GM23248 (cell line): ENCODE data around the gene ALDH8A1. TPM values are rescaled to one million over a fixed set of nuclear protein-coding genes. Genes with fewer than 3 reads are reported as not detected.

ENCODE experiments used
- DNase-seq: peaks from one replicate; pipeline ENCODE4 v3.0.0-alpha.2; 2015
- H2AFZ ChIP-seq: fragments of 200-600 bp; sonication (generic); 2 replicates; pipeline ENCODE4 v1.6.1; 2016; ENCODE audit warnings: antibody characterized with exemption
- H3F3A ChIP-seq: fragments of 200-600 bp; sonication (generic); 2 replicates; pipeline ENCODE4 v1.6.1; 2016; ENCODE audit warnings: mild to moderate bottlenecking, antibody characterized with exemption, mixed run types; ENCODE audit not compliant: insufficient read depth
- H3K27ac ChIP-seq: fragments of 200-600 bp; sonication (generic); 2 replicates; pipeline ENCODE4 v1.5.1; 2016; ENCODE audit warnings: mild to moderate bottlenecking
- H3K27me3 ChIP-seq: fragments of 200-600 bp; sonication (generic); replicated peaks from 2 replicates; pipeline ENCODE4 v1.6.1; 2016; ENCODE audit warnings: mild to moderate bottlenecking; ENCODE audit not compliant: insufficient read depth
- H3K36me3 ChIP-seq: fragments of 200-600 bp; sonication (generic); 2 replicates; pipeline ENCODE4 v1.6.1; 2016; ENCODE audit warnings: low read depth, mild to moderate bottlenecking
- H3K4me1 ChIP-seq: fragments of 200-600 bp; sonication (generic); 2 replicates; pipeline ENCODE4 v1.6.1; 2016; ENCODE audit warnings: mild to moderate bottlenecking; ENCODE audit not compliant: insufficient read depth
- H3K4me2 ChIP-seq: fragments of 200-600 bp; sonication (generic); one replicate; pipeline ENCODE4 v1.6.1; 2016; ENCODE audit warnings: mild to moderate bottlenecking; ENCODE audit not compliant: unreplicated experiment
- H3K4me3 ChIP-seq: fragments of 200-600 bp; sonication (generic); 2 replicates; pipeline ENCODE4 v1.5.1; 2016; ENCODE audit warnings: mild to moderate bottlenecking
- H3K79me2 ChIP-seq: fragments of 200-600 bp; sonication (generic); 2 replicates; pipeline ENCODE4 v1.6.1; 2016; ENCODE audit warnings: mild to moderate bottlenecking; ENCODE audit not compliant: insufficient read depth
- H3K9ac ChIP-seq: fragments of 200-600 bp; sonication (generic); 2 replicates; pipeline ENCODE4 v1.6.1; 2016; ENCODE audit warnings: mild to moderate bottlenecking
- H3K9me2 ChIP-seq: fragments of 200-600 bp; sonication (generic); 2 replicates; pipeline ENCODE4 v1.6.1; 2016; ENCODE audit warnings: mixed run types, mild to moderate bottlenecking, moderate library complexity; ENCODE audit not compliant: insufficient read depth
- H3K9me3 ChIP-seq: fragments of 200-600 bp; sonication (generic); one replicate; pipeline ENCODE4 v1.6.1; 2017; ENCODE audit warnings: low read depth
- H4K20me1 ChIP-seq: fragments of 200-600 bp; sonication (generic); 2 replicates; pipeline ENCODE4 v1.6.0; 2016; ENCODE audit not compliant: insufficient read depth
- EZH2 ChIP-seq: fragments of 200-600 bp; sonication (generic); IDR thresholded peaks from 2 replicates; pipeline ENCODE4 v1.6.1; 2018; ENCODE audit warnings: antibody characterized with exemption, mild to moderate bottlenecking; ENCODE audit not compliant: insufficient read depth, poor library complexity, severe bottlenecking
- EZH2phosphoT487 ChIP-seq: fragments of 200-600 bp; sonication (generic); IDR thresholded peaks from 2 replicates; pipeline ENCODE4 v1.6.1; 2018; ENCODE audit warnings: antibody characterized with exemption, moderate library complexity, mild to moderate bottlenecking, low read depth; ENCODE audit not compliant: insufficient read depth
- WGBS, 2 experiments: methylation state at CpG; one replicate each; pipeline ENCODE4 v1.1.6; 2015 to 2017; ENCODE audit warnings: low lambda C conversion rate in 2 of 2, low coverage in 1 of 2; ENCODE audit errors: missing lambda C conversion rate in 2 of 2; 5-methylcytosine and 5-hydroxymethylcytosine counted together
- in situ Hi-C: fragments of 300-500 bp; cut with MboI; formaldehyde crosslinking; loops from 2 replicates; pipeline ENCODE4 v1.15.0; 2020
- polyA plus RNA-seq: library from polyadenylated mRNA; unstranded; fragments of >200 nt; fragmentation: Nextera tagmentation; extraction: Ambion mirVana; gene quantifications from 2 replicates; pipeline ENCODE4 v1.2.1, GENCODE V29; 2016
- total RNA-seq: library from RNA; depleted of rRNA; stranded (reverse); fragments of >200 nt; shearing (Covaris generic); gene quantifications from 2 replicates; pipeline ENCODE4 v1.2.3, GENCODE V29; 2014

ALDH8A1 gene
- total and polyA plus RNA-seq, 2 experiments from 2014 or later, result not detected

DNA sequence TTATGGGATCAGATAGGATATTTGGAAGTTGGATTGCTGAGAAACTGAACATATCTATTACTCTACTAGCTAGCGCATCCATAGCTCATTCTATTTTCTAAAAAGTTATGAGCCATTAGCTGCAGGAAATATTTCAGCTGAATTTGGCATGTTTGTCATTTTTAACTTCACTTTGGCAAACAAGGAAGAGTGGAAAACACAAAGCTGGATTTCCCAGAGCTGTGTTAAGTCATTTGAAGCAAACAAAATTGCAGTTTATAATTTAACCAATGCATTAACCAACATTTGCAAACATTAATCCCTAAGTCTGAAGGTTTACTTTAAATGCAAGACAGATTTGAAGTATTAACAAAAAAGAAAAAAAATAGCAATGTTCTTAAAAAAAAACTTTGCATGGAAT lies 1.2 kb downstream of the ALDH8A1 start:
- H3K27ac ChIP-seq, result no peak overlapping the region
- no peak overlapping the region for H3K9ac ChIP-seq
- no peak overlapping the region for H2AFZ ChIP-seq
- WGBS, 2 experiments, result 96 to 97% methylated on average over 1 of the region's 1 CpG
- no peak overlapping the region for H3K4me3 ChIP-seq
- H3K9me3 ChIP-seq, result no peaks in the 10 kb centered on the region
- H3K4me2 ChIP-seq, result no peak overlapping the region
- in situ Hi-C loops, result loop anchor here (10.0 kb wide), 1 partner anchor 794 kb away; no protein-coding TSS in a partner anchor
- H3K27me3 ChIP-seq, result no peaks in the 10 kb centered on the region
- no peaks in the 10 kb centered on the region for H4K20me1 ChIP-seq
- H3F3A ChIP-seq, result no peaks in the 10 kb centered on the region
- TF ChIP-seq EZH2, result no peak
- no peaks in the 10 kb centered on the region for H3K79me2 ChIP-seq
- no peak for DNase-seq
- no peaks in the 10 kb centered on the region for H3K36me3 ChIP-seq
- H3K4me1 ChIP-seq, result no peaks in the 10 kb centered on the region
- no peaks in the 10 kb centered on the region for H3K9me2 ChIP-seq

DNA sequence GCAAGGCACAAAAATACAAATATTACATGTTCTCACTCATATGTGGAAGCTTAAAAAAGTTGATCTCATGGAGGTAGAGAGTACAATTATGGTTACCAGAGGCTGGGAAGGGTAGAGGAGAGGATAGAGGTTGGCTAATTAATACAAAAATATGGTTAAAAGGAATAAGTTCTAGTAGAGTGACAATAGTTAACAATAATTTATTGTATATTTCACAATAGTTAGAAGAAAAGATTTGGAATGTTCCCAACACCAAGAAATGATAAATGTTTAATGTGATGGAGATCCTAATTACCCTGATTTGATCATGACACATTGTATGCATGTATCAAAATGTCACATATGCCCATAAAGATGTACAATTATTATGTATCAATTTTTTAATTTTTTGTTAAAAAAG lies 1.8 kb downstream of the ALDH8A1 start:
- Histone ChIP-seq H3K36me3 (no peaks in the 10 kb centered on the region), H3K27ac (no peak overlapping the region), H4K20me1 (no peaks in the 10 kb centered on the region), H3K4me2 (no peak overlapping the region), H2AFZ (no peak overlapping the region), H3F3A (no peaks in the 10 kb centered on the region), H3K4me3 (no peak overlapping the region), H3K9me3 (no peaks in the 10 kb centered on the region), H3K9ac (no peak overlapping the region), H3K79me2 (no peaks in the 10 kb centered on the region), H3K27me3 (no peaks in the 10 kb centered on the region), H3K9me2 (no peaks in the 10 kb centered on the region), H3K4me1 (no peaks in the 10 kb centered on the region)
- no peak for DNase-seq
- no peak for TF ChIP-seq EZH2phosphoT487
- no peak for TF ChIP-seq EZH2
- in situ Hi-C loops, result loop anchor here (10.0 kb wide), 1 partner anchor 793 kb away; no protein-coding TSS in a partner anchor

DNA sequence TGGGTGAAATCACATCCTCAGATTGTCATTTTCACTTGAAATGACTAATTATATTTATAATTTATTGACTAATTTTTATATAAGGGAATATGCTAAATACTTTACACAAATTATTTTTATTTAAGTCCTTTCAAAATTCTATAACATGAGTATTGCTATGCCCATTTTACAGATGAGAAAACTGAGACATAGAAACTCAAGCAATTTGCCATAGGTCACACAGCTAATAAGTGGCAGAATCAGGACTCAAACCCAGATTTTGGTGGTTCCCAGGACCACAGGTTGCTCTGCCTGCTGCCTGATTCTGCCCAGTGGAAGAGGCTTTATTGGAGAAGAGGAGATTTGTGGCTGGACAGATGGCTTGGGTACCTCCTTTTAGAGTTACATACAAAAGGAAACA lies 4.9 kb downstream of the ALDH8A1 start:
- Histone ChIP-seq H3K36me3 (no peaks in the 10 kb centered on the region), H3F3A (no peaks in the 10 kb centered on the region), H2AFZ (no peak overlapping the region), H3K4me2 (no peak overlapping the region), H4K20me1 (no peaks in the 10 kb centered on the region), H3K27me3 (no peaks in the 10 kb centered on the region), H3K4me1 (no peaks in the 10 kb centered on the region), H3K4me3 (no peak overlapping the region), H3K9me3 (no peaks in the 10 kb centered on the region), H3K9me2 (no peaks in the 10 kb centered on the region), H3K27ac (no peak overlapping the region), H3K9ac (no peak overlapping the region), H3K79me2 (no peaks in the 10 kb centered on the region)
- in situ Hi-C loops, result loop anchor here (10.0 kb wide), 1 partner anchor 790 kb away; no protein-coding TSS in a partner anchor
- TF ChIP-seq EZH2phosphoT487 (no peak), EZH2 (no peak)
- no peak for DNase-seq

DNA sequence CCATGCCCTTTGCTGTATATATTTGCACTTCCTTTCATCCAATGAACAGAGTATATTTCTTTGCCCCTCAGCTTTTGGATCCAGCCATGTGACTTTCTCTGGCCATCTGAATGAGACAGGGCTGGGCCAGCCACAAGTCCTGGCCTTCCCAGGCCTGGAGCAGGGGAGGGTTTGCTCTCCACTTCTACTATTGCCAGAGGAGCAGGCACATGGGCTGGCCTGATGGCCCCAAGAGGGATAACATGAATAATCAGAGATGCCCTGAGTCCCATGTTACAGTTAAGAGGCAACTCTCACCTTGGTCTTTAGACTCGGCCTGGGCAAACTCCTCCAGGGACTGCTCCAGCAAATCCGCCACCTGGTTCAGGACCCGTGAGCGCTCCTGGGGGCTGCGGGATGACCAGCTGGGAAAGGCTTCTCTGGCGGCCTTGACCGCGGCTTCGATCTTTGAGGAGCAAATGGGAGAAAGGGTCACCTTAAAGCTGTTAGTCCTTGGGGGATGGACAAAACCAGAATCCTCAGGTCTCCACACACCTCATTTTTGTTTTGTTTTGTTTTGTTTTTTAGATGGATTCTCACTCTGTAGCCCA lies 6.3 kb downstream of the ALDH8A1 start:
- Histone ChIP-seq H3F3A (no peaks in the 10 kb centered on the region), H3K27me3 (no peaks in the 10 kb centered on the region), H4K20me1 (no peaks in the 10 kb centered on the region), H3K27ac (no peak overlapping the region), H3K4me1 (no peaks in the 10 kb centered on the region), H3K79me2 (no peaks in the 10 kb centered on the region), H3K4me2 (no peak overlapping the region), H3K9me2 (no peaks in the 10 kb centered on the region), H3K9me3 (no peaks in the 10 kb centered on the region), H3K9ac (no peak overlapping the region), H3K4me3 (no peak overlapping the region), H3K36me3 (no peaks in the 10 kb centered on the region), H2AFZ (no peak overlapping the region)
- no peak for DNase-seq
- in situ Hi-C loops, result loop anchor here (10.0 kb wide), 1 partner anchor 789 kb away; no protein-coding TSS in a partner anchor
- 95% methylated on average over 9 of the region's 9 CpGs for WGBS, 2 experiments
- TF ChIP-seq EZH2 (no peak), EZH2phosphoT487 (no peak)

DNA sequence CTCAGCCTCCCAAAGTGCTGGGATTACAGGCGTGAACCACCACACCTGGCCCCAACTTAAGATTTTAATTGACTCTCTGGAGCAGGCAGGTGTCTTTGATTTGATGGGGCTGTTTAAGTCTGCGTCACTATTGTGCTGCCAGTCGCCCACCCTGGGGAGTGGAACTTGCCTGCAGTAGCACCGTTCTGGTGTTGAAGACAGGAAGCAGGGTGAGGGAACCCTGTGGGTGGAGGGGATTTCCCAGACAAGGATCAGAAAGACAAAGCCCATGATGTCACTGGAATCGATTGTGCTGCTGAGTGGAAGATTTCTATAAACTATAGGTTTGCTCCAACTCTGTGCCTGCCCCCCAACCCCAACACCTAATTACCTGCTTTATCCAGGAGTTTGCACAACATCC lies 11.0 kb downstream of the ALDH8A1 start:
- Histone ChIP-seq H3K9me3 (no peaks in the 10 kb centered on the region), H3K27me3 (no peaks in the 10 kb centered on the region), H3K9me2 (no peaks in the 10 kb centered on the region), H3K4me1 (peaks cover 14% of the 10 kb centered on the region), H3K4me3 (no peak overlapping the region), H3K36me3 (no peaks in the 10 kb centered on the region), H4K20me1 (no peaks in the 10 kb centered on the region), H3K4me2 (no peak overlapping the region), H3F3A (peaks cover 3% of the 10 kb centered on the region; the same call in 1 of the 2 replicates), H3K9ac (no peak overlapping the region), H2AFZ (no peak overlapping the region), H3K27ac (no peak overlapping the region), H3K79me2 (no peaks in the 10 kb centered on the region)
- in situ Hi-C loops, result loop anchor here (10.0 kb wide), 1 partner anchor 114 kb away; no protein-coding TSS in a partner anchor
- no peak for TF ChIP-seq EZH2phosphoT487
- no peak for TF ChIP-seq EZH2
- DNase-seq, result no peak
- WGBS, 2 experiments, result 75 to 76% methylated on average over 5 of the region's 5 CpGs
